Kidney epithelial cell (primary cell): ENCODE data around the gene PDAP1. TPM values are rescaled to one million over a fixed set of nuclear protein-coding genes. Genes with fewer than 3 reads are reported as not detected.
"Not testable (repeated sequence)": the region's sequence is repeated elsewhere in the genome, so short reads cannot be mapped to it uniquely, and the experiment has no call there.

Source experiments
- DNase-seq: peaks from one replicate; pipeline ENCODE4 v3.0.0-alpha.2; 2010; ENCODE audit warnings: low read depth
- H3K27me3 ChIP-seq: 2 replicates; pipeline ENCODE4 v1.6.0; 2011; ENCODE audit warnings: low read length; ENCODE audit not compliant: control insufficient read depth, insufficient read depth
- H3K36me3 ChIP-seq: 2 replicates; pipeline ENCODE4 v1.5.1; 2011; ENCODE audit warnings: low read length; ENCODE audit not compliant: control insufficient read depth, insufficient read depth
- H3K4me3 ChIP-seq: 2 replicates; pipeline ENCODE4 v1.5.1; 2011; ENCODE audit warnings: low read depth, mild to moderate bottlenecking, control low read depth, low read length
- total RNA-seq: library from RNA; depleted of rRNA; stranded (reverse); fragments of >200 nt; gene quantifications from 2 replicates; pipeline ENCODE4 v1.2.3, GENCODE V29; 2015
- TF ChIP-seq, protein P1 (sequence below): IDR thresholded peaks from 2 replicates; pipeline ENCODE4 v1.5.1; 2011; ENCODE audit warnings: mild to moderate bottlenecking, moderate library complexity, low read length, control low read depth, inconsistent platforms; ENCODE audit not compliant: insufficient read depth, poor library complexity, severe bottlenecking

PDAP1 gene
- total RNA-seq, 1 donor from 2014 or later: 133 TPM

DNA sequence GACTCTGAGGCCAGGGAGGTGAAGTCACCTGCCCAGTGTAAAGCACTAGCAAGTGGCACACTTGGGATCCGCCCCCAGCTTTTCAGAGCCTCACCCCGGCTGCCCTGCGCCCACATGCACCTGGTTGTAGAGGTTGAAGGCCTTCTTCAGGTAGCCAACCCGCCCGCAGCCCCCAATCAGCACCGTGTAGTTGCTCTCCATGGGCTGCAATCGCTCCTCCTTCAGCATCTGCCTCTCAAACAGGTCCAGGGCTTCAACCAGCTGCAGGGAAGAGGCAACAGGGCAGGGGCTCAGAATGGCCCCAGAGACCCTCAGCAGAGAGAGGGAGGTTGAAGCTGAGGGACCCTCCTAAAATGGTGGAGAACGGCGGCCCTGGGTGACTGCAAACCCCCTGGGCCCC, 24.8 kb upstream of the PDAP1 start:
- H3K27me3 ChIP-seq: no peaks in the 10 kb centered on the region
- peaks cover 2% of the 10 kb centered on the region for H3K36me3 ChIP-seq
- TF ChIP-seq, protein P1, sequence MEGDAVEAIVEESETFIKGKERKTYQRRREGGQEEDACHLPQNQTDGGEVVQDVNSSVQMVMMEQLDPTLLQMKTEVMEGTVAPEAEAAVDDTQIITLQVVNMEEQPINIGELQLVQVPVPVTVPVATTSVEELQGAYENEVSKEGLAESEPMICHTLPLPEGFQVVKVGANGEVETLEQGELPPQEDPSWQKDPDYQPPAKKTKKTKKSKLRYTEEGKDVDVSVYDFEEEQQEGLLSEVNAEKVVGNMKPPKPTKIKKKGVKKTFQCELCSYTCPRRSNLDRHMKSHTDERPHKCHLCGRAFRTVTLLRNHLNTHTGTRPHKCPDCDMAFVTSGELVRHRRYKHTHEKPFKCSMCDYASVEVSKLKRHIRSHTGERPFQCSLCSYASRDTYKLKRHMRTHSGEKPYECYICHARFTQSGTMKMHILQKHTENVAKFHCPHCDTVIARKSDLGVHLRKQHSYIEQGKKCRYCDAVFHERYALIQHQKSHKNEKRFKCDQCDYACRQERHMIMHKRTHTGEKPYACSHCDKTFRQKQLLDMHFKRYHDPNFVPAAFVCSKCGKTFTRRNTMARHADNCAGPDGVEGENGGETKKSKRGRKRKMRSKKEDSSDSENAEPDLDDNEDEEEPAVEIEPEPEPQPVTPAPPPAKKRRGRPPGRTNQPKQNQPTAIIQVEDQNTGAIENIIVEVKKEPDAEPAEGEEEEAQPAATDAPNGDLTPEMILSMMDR: no peak
- no peak for DNase-seq
- no peak overlapping the region for H3K4me3 ChIP-seq

DNA sequence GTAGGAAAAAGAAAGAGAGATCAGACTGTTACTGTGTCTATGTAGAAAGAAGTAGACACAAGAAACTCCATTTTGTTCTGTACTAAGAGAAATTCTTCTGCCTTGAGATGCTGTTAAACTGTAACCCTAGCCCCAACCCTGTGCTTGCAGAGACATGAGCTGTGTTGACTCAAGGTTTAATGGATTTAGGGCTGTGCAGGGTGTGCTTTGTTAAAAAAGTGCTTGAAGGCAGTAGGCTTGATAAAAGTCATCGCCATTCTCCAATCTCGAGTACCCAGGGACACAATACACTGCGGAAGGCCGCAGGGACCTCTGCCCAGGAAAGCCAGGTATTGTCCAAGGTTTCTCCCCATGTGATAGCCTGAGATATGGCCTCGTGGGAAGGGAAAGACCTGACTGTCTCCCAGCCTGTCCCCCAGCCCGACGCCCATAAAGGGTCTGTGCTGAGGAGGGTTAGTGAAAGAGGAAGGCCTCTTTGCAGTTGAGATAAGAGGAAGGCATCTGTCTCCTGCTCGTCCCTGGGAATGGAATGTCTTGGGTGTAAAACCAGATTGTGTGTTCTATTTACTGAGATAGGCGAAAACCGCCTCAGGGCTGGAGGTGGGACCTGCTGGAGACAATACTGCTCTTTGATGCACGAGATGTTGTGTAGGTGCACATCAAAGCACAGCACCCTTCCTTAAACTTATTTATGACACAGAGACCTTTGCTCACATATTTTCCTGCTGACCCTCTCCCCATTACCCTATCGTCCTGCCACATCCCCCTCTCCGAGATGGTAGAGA, 23.6 kb upstream of the PDAP1 start:
- not testable (repeated sequence) for H3K27me3 ChIP-seq, H3K4me3 ChIP-seq, DNase-seq, H3K36me3 ChIP-seq

- H3K4me3 ChIP-seq: no peak overlapping the region
- H3K36me3 ChIP-seq: peaks cover 2% of the 10 kb centered on the region
- no peak for DNase-seq
- no peaks in the 10 kb centered on the region for H3K27me3 ChIP-seq
- TF ChIP-seq, protein P1: no peak
Measured at GRCh38 chr7:99429756-99430155, 21.4 kb upstream of the PDAP1 start.

GRCh38 chr7:99428972-99429566, 20.7 kb upstream of the PDAP1 start:
- TF ChIP-seq, protein P1: no peak
- no peak overlapping the region for H3K4me3 ChIP-seq

DNA sequence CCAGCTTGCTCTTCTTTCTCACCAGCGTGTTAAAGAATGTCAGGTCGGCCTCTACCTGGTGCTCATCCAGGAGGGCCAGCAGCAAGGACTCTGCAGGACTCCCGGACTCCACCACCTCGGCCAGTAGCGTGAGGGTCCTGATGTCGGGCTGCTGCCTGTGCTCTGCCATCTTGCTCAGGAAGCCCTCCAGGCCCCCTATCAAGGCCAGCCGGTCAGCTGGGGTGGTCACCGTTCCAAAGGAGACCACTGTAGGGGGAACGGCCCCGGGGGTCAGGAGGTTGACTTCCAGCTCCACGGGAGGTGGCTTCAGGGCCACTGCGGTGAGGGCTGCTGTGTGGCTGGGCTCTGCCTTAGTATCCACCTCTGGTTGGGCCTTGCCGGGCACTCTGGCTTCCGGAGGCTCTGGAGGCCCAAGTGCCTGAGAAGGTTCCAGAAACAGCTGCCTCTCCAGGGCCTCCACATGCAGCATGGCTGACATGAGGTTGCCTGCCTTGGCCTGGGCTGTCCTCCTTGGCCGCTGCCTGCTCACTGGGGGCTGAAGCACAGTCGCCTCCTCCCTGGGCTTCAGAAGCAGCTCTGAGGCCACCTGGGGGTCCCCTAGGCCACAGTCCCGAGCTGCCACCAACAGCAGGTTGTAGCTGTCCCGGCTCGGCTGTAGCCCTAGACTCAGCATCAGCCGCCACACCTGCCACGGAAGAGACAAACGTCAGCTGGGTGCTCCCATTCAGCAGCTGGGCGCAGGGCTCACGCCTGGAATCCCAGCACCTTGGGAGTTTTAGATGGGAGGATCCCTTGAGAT, 16.7 kb upstream of the PDAP1 start:
- TF ChIP-seq, protein P1: no peak
- Histone ChIP-seq H3K36me3 (peaks cover 1% of the 10 kb centered on the region), H3K4me3 (no peak overlapping the region), H3K27me3 (no peaks in the 10 kb centered on the region)
- no peak for DNase-seq

More at GRCh38 chr7:99428972-99429566, 20.7 kb upstream of the PDAP1 start:
- DNase-seq: no peak
- Histone ChIP-seq H3K36me3 (peaks cover 1% of the 10 kb centered on the region), H3K27me3 (no peaks in the 10 kb centered on the region)

DNA sequence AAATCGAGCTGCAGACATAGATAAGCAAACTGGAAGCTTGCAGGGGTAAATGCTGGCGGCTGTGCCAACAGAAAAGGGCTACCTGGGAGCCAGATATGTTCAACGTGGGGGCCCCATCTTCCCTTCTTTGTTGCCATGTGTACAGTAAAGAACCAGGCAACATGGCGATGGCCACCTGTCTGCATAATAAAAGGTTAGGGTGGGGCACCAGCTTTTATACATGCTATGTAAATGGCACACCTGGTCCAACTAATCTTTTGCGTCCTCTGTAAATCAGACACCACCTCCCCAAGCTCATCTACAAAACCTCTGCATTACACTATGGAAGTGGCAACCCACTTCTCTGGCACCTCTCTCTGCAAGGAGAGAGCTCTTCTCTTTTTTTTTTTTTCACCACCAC, 14.2 kb upstream of the PDAP1 start:
- no peaks in the 10 kb centered on the region for H3K27me3 ChIP-seq
- DNase-seq: no peak
- no peak overlapping the region for H3K4me3 ChIP-seq
- TF ChIP-seq, protein P1: no peak
- H3K36me3 ChIP-seq: peaks cover 5% of the 10 kb centered on the region
